Kidney glomerular epithelial cell (primary cell): ENCODE results near the gene CCL20.

Experiments
- DNase-seq: peaks from one replicate; lab custom pipeline; 2025; lab: John Stamatoyannopoulos, UW

CCL20 gene

GRCh38 chr2:227804975-227805374 is 8.7 kb upstream of the CCL20 start:
- DNase-seq, result no peak

GRCh38 chr2:227805578-227805977 is 8.1 kb upstream of the CCL20 start:
- no peak for DNase-seq

GRCh38 chr2:227808936-227809335 is 4.7 kb upstream of the CCL20 start:
- no peak for DNase-seq

- no peak for DNase-seq
These were observed 1.6 kb upstream of the CCL20 start for GRCh38 chr2:227812001-227812400.

- DNase-seq, result no peak
These were observed 447 bp upstream of the CCL20 start for GRCh38 chr2:227813229-227813561.

- no peak for DNase-seq
These were observed 1.4 kb downstream of the CCL20 start for GRCh38 chr2:227815066-227815465.

GRCh38 chr2:227816507-227817294 is 3.1 kb downstream of the CCL20 start:
- no peak for DNase-seq

GRCh38 chr2:227817336-227817735 is 3.7 kb downstream of the CCL20 start:
- no peak for DNase-seq

- DNase-seq, result peak; percentile 100
These were observed 4.4 kb downstream of the CCL20 start for GRCh38 chr2:227817850-227818674.

- no peak for DNase-seq
These were observed 5.2 kb downstream of the CCL20 start for GRCh38 chr2:227818675-227819397.

- peak; percentile 75 for DNase-seq
These were observed 5.7 kb downstream of the CCL20 start for GRCh38 chr2:227819398-227819697.

- DNase-seq, result no peak
These were observed 7.7 kb downstream of the CCL20 start for GRCh38 chr2:227821043-227821942.

GRCh38 chr2:227822416-227823003 is 8.9 kb downstream of the CCL20 start:
- DNase-seq, result peak; percentile 38

- no peak for DNase-seq
These were observed 10.3 kb downstream of the CCL20 start for GRCh38 chr2:227823922-227824321.

GRCh38 chr2:227824711-227825110 is 11.1 kb downstream of the CCL20 start:
- no peak for DNase-seq

GRCh38 chr2:227826019-227826521 is 12.4 kb downstream of the CCL20 start:
- DNase-seq, result no peak

- DNase-seq, result no peak
These were observed 12.9 kb downstream of the CCL20 start for GRCh38 chr2:227826563-227826962.

- no peak for DNase-seq
These were observed 13.5 kb downstream of the CCL20 start for GRCh38 chr2:227827143-227827542.

- no peak for DNase-seq
These were observed 14.9 kb downstream of the CCL20 start for GRCh38 chr2:227828477-227828912.

GRCh38 chr2:227829337-227829736 is 15.7 kb downstream of the CCL20 start:
- DNase-seq, result no peak

- no peak for DNase-seq
These were observed 20.8 kb downstream of the CCL20 start for GRCh38 chr2:227834423-227834822.
